ENCODE data around the gene GHITM.
"Not testable (repeated sequence)": the region's sequence is repeated elsewhere in the genome, so short reads cannot be mapped to it uniquely, and the experiment has no call there.

GHITM gene

DNA sequence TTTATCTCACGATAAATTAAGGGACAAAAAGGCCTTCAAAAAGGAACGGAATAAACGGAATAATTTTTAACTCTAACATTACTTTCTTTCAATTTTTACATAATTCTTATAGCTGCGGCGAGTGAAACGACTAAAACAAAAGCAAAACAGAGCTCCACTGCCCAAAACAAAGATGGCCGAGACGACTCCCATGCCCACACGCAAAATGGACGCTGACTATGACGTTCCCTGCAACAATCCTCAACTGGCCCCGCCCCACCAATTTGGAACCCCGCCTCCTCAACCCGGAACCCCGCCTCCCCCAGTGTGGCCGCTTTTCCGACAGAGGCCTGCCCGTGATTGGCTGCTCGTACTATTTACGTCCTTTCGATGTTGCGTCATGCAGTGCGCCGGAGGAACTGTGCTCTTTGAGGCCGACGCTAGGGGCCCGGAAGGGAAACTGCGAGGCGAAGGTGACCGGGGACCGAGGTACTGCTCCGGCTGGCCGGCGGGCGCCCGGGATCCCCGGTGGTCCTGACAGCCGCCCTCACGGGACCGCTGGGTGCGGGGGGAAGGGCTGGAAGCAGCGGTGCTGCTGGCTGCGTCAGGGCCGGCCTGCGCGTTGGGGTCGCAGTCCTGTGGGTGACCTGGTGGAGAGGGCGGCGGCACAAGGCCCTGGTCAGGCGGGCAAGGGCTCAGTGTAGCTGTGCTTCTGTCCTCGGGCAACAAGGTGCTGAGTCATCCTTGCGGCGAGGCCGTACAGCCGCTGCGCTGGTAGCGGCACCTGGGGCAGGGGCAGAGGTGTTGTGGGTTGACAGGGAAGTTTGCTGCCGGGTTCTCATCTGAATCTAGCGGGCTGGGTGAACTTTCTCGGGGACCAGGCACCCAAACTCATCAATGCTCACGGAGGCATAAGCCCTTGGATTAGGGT lies at the start of gene GHITM:
GHITM (plus strand) TSS at position 384 of the 910 bp plus-strand sequence. CDS start 1,992 bp downstream, outside the sequence.
- Histone ChIP-seq H3K36me3 (ENCODE audit: insufficient read depth, low read length) (peaks cover 6% of the 10 kb centered on the region; the same call in 1 of the 2 replicates), H3K9ac (ENCODE audit: low read depth, low read length) (peak within 1 kb of the TSS; percentile 94), H3K9me3 (ENCODE audit: control insufficient read depth, insufficient read depth, low read length) (no peaks in the 10 kb centered on the region), H3K4me1 (ENCODE audit: insufficient read depth, low read length) (peaks cover 10% of the 10 kb centered on the region; the same call in 1 of the 2 replicates)

- H3K4me1 ChIP-seq (ENCODE audit: insufficient read depth, low read length), result no peaks in the 10 kb centered on the region
- H3K9ac ChIP-seq (ENCODE audit: low read depth, low read length), result no peak overlapping the region
- no peaks in the 10 kb centered on the region for H3K9me3 ChIP-seq (ENCODE audit: control insufficient read depth, insufficient read depth, low read length)
- no peaks in the 10 kb centered on the region for H3K36me3 ChIP-seq (ENCODE audit: insufficient read depth, low read length)
Measured at GRCh38 chr10:84095811-84096497, 43.4 kb upstream of the GHITM start.

DNA sequence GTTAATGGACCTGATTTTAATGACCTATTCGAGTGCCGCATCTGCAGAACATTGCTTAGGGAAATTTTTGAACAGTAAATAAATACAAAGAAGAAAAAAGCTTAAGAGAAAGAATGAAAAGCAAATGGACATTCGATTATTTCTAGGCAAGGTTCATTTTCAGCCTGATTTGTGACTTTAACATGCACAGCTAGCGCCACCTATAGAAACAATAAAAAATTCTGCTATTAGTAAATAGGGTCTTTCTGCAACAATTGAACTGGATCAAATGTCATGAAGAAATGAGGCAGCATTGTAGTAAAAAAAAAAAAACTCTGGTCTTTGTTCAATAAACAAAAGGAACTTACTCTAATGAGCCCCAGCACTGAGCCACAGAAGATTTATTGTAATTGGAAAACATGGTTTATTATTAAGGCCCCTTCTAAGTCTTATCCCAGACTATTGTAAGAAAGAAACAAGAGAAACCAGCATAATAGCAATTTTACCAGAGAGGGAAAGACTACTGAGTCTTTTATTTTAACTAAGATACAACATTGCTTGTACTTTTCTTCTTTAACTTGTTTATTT lies 41.4 kb upstream of the GHITM start:
- H3K36me3 ChIP-seq (ENCODE audit: insufficient read depth, low read length), result no peaks in the 10 kb centered on the region
- H3K9me3 ChIP-seq (ENCODE audit: control insufficient read depth, insufficient read depth, low read length), result no peaks in the 10 kb centered on the region
- H3K4me1 ChIP-seq (ENCODE audit: insufficient read depth, low read length), result no peaks in the 10 kb centered on the region
- H3K9ac ChIP-seq (ENCODE audit: low read depth, low read length), result no peak overlapping the region

- H3K4me1 ChIP-seq (ENCODE audit: insufficient read depth, low read length), result no peaks in the 10 kb centered on the region
Measured at GRCh38 chr10:84098667-84099066, 40.6 kb upstream of the GHITM start.

GRCh38 chr10:84101042-84101441 lies 38.3 kb upstream of the GHITM start:
- H3K36me3 ChIP-seq (ENCODE audit: insufficient read depth, low read length), result no peaks in the 10 kb centered on the region
- H3K9ac ChIP-seq (ENCODE audit: low read depth, low read length), result no peak overlapping the region
- H3K9me3 ChIP-seq (ENCODE audit: control insufficient read depth, insufficient read depth, low read length), result no peaks in the 10 kb centered on the region
- H3K4me1 ChIP-seq (ENCODE audit: insufficient read depth, low read length), result no peaks in the 10 kb centered on the region

More at GRCh38 chr10:84098667-84099066, 40.6 kb upstream of the GHITM start:
- H3K9ac ChIP-seq (ENCODE audit: low read depth, low read length), result no peak overlapping the region
- no peaks in the 10 kb centered on the region for H3K36me3 ChIP-seq (ENCODE audit: insufficient read depth, low read length)
- H3K9me3 ChIP-seq (ENCODE audit: control insufficient read depth, insufficient read depth, low read length), result no peaks in the 10 kb centered on the region

DNA sequence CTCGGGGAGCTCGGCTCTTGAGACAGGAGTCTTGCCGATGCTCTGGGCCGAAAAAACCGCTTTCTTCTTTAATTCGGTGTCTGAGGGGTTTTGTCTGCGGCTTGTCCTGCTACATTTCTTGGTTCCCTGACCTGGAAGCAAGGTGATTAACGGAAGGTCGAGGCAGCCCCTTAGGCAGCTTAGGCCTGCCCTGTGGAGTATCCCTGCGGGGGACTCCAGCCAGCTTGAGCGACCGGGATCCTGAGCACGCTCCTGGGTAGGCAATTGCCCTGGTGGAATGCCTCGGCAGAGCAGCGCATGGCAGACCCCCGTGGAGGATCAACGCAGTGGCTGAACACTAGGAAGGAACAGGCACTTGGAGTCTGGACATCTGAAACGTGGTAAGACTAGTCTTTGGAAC lies 30.5 kb upstream of the GHITM start:
- H3K36me3 ChIP-seq (ENCODE audit: insufficient read depth, low read length), result no peaks in the 10 kb centered on the region
- no peaks in the 10 kb centered on the region for H3K9me3 ChIP-seq (ENCODE audit: control insufficient read depth, insufficient read depth, low read length)
- H3K4me1 ChIP-seq (ENCODE audit: insufficient read depth, low read length), result no peaks in the 10 kb centered on the region
- no peak overlapping the region for H3K9ac ChIP-seq (ENCODE audit: low read depth, low read length)

GRCh38 chr10:84109772-84110171 lies 29.5 kb upstream of the GHITM start:
- not testable (repeated sequence) for H3K36me3 ChIP-seq (ENCODE audit: insufficient read depth, low read length); H3K9me3 ChIP-seq (ENCODE audit: control insufficient read depth, insufficient read depth, low read length); H3K4me1 ChIP-seq (ENCODE audit: insufficient read depth, low read length); H3K9ac ChIP-seq (ENCODE audit: low read depth, low read length)

GRCh38 chr10:84113468-84113867 lies 25.8 kb upstream of the GHITM start:
- H3K9me3 ChIP-seq (ENCODE audit: control insufficient read depth, insufficient read depth, low read length); H3K4me1 ChIP-seq (ENCODE audit: insufficient read depth, low read length); H3K9ac ChIP-seq (ENCODE audit: low read depth, low read length); H3K36me3 ChIP-seq (ENCODE audit: insufficient read depth, low read length): not testable (repeated sequence)

- Histone ChIP-seq H3K9ac (ENCODE audit: low read depth, low read length) (no peak overlapping the region), H3K9me3 (ENCODE audit: control insufficient read depth, insufficient read depth, low read length) (no peaks in the 10 kb centered on the region), H3K36me3 (ENCODE audit: insufficient read depth, low read length) (no peaks in the 10 kb centered on the region), H3K4me1 (ENCODE audit: insufficient read depth, low read length) (no peaks in the 10 kb centered on the region)
Measured at GRCh38 chr10:84114088-84114667, 25.1 kb upstream of the GHITM start.

- not testable (repeated sequence) for H3K9me3 ChIP-seq (ENCODE audit: control insufficient read depth, insufficient read depth, low read length); H3K4me1 ChIP-seq (ENCODE audit: insufficient read depth, low read length); H3K36me3 ChIP-seq (ENCODE audit: insufficient read depth, low read length); H3K9ac ChIP-seq (ENCODE audit: low read depth, low read length)
Measured at GRCh38 chr10:84117204-84117603, 22.1 kb upstream of the GHITM start.

GRCh38 chr10:84117686-84118394 lies 21.5 kb upstream of the GHITM start:
- no peaks in the 10 kb centered on the region for H3K9me3 ChIP-seq (ENCODE audit: control insufficient read depth, insufficient read depth, low read length)
- H3K9ac ChIP-seq (ENCODE audit: low read depth, low read length), result no peak overlapping the region
- no peaks in the 10 kb centered on the region for H3K36me3 ChIP-seq (ENCODE audit: insufficient read depth, low read length)
- H3K4me1 ChIP-seq (ENCODE audit: insufficient read depth, low read length), result no peaks in the 10 kb centered on the region

DNA sequence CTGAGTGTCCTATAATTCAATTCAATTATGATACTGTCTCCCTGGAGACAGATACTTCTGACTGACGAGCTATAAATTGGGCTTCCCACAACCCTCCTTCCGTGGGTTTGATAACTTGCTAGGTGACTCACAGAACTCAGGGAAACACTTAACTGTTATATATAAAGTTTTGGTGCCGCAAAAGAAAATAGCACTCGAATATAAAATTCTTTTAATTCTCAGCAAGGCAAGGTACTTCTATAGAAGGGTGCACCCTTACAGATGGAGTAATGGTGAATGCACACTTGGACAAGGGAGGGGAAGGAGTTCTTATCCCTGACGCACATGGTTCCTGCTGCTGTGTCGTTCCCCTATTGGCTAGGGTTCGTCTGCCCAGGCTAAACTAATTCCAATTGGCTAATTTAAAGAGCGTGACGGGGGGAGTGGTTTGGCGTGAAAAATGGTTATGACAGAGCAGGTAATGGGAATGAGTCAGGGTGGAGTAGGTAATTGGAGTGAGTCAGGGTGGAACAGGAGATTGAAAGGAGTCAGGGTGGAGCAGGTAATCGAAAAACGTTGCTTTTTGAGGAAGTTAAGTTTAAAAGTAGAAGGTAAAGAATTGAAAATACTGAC lies 20.8 kb upstream of the GHITM start:
- Histone ChIP-seq H3K4me1 (ENCODE audit: insufficient read depth, low read length) (no peaks in the 10 kb centered on the region), H3K9ac (ENCODE audit: low read depth, low read length) (no peak overlapping the region), H3K9me3 (ENCODE audit: control insufficient read depth, insufficient read depth, low read length) (no peaks in the 10 kb centered on the region), H3K36me3 (ENCODE audit: insufficient read depth, low read length) (no peaks in the 10 kb centered on the region)

- Histone ChIP-seq H3K9ac (ENCODE audit: low read depth, low read length) (no peak overlapping the region), H3K4me1 (ENCODE audit: insufficient read depth, low read length) (no peaks in the 10 kb centered on the region), H3K36me3 (ENCODE audit: insufficient read depth, low read length) (no peaks in the 10 kb centered on the region), H3K9me3 (ENCODE audit: control insufficient read depth, insufficient read depth, low read length) (no peaks in the 10 kb centered on the region; the same call in 1 of the 2 replicates)
Measured at GRCh38 chr10:84123362-84123761, 15.9 kb upstream of the GHITM start.
